Activated naive CD4-positive, alpha-beta T cell treated with anti-CD3 and anti-CD28 coated beads, Interleukin-2, amount 50 U/mL, for 16 hours (primary cell): ENCODE data around the gene TAF9.
"Not testable (repeated sequence)": the region's sequence is repeated elsewhere in the genome, so short reads cannot be mapped to it uniquely, and the experiment has no call there.

Experiments used
- DNase-seq: peaks from one replicate; pipeline ENCODE4 v3.0.0-alpha.2; 2020

The TAF9 gene, protein sequence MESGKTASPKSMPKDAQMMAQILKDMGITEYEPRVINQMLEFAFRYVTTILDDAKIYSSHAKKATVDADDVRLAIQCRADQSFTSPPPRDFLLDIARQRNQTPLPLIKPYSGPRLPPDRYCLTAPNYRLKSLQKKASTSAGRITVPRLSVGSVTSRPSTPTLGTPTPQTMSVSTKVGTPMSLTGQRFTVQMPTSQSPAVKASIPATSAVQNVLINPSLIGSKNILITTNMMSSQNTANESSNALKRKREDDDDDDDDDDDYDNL

DNA sequence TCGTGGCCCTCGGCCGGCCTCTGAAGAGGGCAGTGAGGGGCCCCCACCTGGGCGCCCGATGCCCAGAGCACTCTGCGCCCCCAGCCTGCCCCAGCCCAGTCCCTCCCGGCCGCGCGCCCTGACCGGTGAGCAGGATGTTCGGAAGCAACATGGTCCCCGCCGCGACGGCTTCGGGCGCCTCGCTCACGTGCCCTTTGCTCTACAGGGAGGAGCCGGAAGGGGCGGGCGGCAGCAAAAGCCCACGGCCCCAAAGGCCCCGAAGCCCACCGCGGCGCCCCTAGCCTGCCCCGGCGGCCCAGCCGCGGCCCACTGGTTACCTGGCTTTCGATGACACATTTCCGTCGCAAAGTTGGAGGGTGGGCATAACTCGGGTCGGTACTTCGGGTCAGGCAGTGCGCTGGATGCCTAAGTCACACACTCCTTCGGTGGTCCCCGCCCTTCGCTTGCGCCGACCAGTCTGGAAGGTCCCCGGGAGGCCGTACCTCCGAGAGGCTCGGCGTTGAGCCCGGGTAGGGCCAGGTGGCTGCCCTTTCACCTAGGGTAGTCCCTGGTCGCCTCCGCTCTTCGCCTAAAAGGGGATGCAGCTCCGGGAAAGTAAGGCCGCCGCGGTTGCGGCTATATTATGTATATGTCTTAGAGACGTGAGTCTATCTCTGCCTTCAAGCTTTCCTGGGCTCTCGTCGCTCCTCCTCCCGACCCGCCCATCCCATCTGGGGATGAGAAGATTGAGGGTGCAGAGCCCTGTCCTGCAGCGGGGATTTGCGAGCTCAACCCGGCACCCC lies at the start of gene TAF9, which contains the start of the genes AK6 and RAD17:
Gene TAF9 (minus strand): TSS at position 181 of the 782 bp plus-strand sequence. CDS start 3,783 bp downstream, outside the sequence.
Gene AK6 (minus strand): TSS at position 181 of the 782 bp plus-strand sequence. CDS start 30 bp downstream, at position 151.
Gene RAD17 (plus strand): TSS at position 479 of the 782 bp plus-strand sequence. CDS start 2,391 bp downstream, outside the sequence.
- peak; percentile 92 for DNase-seq

DNA sequence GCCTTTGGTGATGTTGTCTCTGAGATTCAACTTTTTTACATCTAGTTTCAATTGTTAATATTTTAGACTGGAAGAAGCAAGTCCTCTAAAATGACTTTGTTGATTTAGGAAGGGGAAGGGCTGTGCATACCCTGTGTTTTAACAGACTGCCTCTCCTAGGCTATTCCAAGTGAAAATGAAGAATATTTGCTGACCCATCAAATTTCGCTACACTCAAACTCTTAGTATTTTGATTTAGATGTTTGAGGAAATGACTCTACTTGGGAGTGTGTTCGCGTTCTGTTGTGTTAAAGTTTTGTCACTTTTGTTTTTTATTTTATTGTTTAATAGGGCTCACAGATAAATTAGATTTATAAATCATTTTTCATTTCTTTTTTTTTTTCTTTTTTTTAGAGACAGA lies 49.2 kb upstream of the TAF9 start:
- DNase-seq, result no peak

GRCh38 chr5:69416699-69417098 lies 47.4 kb upstream of the TAF9 start:
- no peak for DNase-seq

GRCh38 chr5:69416180-69416579 lies 46.9 kb upstream of the TAF9 start:
- no peak for DNase-seq

GRCh38 chr5:69415584-69415958 lies 46.3 kb upstream of the TAF9 start:
- DNase-seq, result no peak

DNA sequence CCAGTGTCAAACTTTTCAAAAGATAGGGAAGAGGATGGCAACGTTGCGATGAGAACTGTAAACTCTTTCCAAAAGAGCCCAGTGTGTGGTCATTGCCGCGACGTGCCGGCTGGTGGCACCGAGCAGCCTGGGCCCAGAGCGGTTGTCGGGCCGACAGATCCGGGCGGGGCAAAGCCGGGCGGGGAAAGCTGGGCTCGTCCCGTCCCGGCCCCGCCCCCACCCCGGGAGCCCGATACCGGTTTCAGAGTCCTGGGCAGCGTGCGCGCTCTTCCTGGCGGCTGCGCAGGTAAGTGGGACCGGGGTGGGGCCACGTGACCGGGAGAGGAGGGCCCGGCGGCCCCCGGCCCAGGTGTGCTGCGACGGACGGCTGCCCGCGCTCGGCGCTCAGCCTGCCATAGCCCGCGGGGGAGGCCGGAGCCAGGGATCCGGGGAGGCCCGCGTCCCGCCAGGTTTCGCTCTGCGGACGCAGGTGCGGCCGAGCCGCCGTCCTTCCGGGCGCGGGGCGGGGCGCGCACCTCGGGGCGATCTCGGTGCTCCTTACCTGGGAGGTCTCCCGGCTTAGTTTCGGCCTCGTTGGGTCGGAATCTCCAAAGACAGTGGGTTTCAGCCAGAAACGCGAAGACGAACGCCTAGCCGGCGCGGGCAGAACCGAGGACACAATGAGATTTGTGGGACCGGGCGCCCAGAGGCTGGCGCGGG lies 45.7 kb upstream of the TAF9 start, which contains the start of gene MARVELD2:
Gene MARVELD2 (plus strand): TSS at position 232 of the 699 bp plus-strand sequence. CDS start 4,270 bp downstream, outside the sequence.
- peak; percentile 49 for DNase-seq

DNA sequence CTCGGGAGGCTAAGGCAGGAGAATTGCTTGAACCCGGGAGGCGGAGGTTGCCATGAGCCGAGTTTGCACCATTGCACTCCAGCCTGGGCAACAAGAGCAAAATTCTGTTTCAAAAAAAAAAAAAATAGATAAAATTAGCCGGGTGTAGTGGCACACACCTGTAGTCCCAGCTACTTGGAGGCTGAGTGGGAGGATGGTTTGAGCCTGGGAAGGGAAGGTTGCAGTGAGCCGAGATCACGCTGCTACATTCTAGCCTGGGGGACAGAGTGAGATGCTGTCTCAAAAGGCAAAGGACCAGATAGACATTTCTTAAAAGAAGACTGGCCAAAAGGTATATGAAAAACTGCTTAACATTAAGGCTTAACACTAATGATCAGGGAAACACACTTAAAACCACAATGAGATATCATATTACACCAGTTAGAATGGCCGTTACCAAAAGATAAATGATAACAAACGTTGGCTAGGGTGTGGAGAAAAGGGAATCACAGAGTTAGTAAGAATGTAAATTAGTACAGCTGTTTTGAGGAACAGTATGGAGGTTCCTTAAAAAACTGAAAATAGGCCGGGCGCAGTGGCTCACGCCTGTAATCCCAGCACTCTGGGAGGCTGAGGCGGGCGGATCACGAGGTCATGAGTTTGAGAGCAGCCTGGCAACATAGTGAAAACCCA lies 35.5 kb upstream of the TAF9 start:
- DNase-seq, result no peak

GRCh38 chr5:69378376-69378775 lies 9.1 kb upstream of the TAF9 start:
- no peak for DNase-seq

GRCh38 chr5:69374911-69375446 lies 5.7 kb upstream of the TAF9 start:
- no peak for DNase-seq

DNA sequence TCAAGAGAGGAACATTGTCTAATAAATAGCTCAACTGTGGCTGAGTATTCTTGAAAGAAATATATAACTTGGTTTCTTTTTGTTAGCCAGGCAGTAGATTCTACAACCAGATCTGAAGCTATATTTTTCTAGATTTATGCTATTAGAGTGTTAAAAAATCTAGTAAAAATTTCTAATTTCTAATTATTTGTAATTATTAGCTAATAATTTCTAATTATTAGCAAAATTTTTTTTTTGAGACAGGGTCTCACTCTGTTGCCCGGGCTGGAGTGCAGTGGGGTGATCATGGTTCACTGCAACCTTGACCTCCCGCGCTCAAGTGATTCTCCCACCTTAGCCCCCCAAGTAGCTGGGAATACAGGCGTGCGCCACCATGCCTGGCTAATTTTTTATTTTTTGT lies 3.1 kb upstream of the TAF9 start:
- no peak for DNase-seq

GRCh38 chr5:69370335-69370734 lies 1.0 kb upstream of the TAF9 start:
- DNase-seq, result not testable (repeated sequence)

- DNase-seq, result peak; percentile 51
Measured at GRCh38 chr5:69368458-69369339, 621 bp downstream of the TAF9 start.

DNA sequence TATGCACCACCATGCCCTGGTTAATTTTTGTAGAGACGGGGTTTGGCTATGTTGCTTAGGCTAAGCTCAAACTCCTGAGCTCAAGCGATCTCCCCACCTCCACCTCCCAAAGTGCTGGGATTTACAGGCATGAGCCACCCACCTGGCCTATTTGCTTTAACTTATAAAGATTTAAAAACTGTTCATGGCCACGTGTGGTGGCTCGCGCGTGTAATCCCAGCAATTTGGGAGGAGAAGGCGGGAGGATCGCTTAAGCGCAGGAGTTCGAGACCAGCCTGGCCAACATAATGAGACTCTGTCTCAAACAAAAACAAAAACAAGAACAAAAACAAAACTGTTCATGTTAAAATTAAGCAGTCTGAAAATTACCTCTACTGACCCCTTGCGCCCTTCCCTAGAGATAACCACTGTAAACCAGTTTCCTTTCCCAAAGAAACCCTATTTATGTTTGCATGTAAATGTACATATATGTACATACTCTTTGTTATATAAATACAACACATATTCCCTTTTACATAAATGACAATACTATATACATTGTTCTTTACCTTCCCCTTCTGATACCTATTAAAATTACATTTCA lies 1.5 kb downstream of the TAF9 start:
- no peak for DNase-seq

- no peak for DNase-seq
Measured at GRCh38 chr5:69364850-69365249, 4.5 kb downstream of the TAF9 start.

DNA sequence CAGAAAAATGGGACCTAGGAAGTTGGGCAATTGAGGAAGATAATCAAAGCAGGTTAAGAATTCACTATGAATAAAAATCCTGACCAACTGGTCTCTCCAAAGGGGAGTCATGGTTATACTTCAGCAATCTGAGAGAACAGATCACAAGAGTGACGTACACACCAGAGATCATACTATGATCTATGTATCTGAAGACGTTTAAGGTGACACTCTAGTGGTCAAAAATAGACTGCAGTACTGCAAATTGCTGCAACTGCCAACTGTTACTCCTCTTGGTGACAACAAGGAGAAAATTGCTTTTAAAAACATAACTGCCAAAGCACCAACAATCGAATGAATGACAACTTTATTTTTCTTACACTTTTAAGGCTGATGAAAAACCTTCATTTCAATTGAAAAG lies 4.9 kb downstream of the TAF9 start:
- DNase-seq, result no peak

- no peak for DNase-seq
Measured at GRCh38 chr5:69360442-69360841, 8.9 kb downstream of the TAF9 start.

GRCh38 chr5:69359699-69360098 lies 9.6 kb downstream of the TAF9 start:
- no peak for DNase-seq

- no peak for DNase-seq
Measured at GRCh38 chr5:69350664-69351063, 18.7 kb downstream of the TAF9 start.

GRCh38 chr5:69343083-69343482 lies 26.2 kb downstream of the TAF9 start:
- no peak for DNase-seq

- DNase-seq, result no peak
Measured at GRCh38 chr5:69341520-69342161, 27.7 kb downstream of the TAF9 start.
